ENCODE data around the gene HMCN1.

HMCN1 gene

DNA sequence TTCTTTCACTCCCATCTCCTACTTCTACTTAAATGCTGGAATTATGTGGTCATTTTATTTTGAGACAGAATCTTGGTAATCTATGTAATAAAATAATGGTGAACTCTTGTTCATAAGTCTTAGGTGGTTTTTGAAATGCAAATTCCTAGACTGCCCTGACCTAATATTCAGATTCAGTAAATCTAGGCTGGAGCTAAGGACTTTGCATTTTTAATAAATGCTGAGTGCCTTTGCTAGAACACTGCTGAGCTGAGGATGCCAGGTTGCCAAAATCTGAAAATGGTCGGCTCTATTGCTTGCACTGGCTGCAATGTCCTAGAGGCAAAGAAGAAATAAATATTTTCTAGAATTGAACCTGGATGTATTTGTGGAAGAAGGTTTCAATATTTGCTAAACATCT is 187.4 kb downstream of the HMCN1 start:
- TF ChIP-seq CTCF (IDR thresholded peaks at IDR 0.05) = no peak

DNA sequence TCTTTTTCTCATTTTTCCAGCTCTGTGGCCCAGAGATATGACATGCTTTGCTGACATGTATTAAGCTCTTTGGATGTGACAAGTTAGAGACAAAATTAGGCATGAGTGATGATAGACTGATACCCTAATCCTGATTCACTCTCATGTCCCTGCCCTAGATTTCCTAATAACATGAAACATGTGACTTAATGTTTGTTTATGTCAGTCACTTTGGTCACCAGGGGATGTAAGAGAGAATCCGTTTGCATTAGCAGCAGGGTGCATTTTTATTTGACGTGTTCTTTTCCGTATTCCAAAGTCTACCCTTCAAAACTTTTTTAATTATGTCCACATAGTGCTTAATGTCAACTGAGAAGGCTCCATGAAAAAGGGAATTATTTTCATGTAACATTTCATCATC is 192.4 kb downstream of the HMCN1 start:
- TF ChIP-seq CTCF (IDR thresholded peaks at IDR 0.05) = no peak

GRCh38 chr1:185929776-185930175 is 195.6 kb downstream of the HMCN1 start:
- TF ChIP-seq CTCF (IDR thresholded peaks at IDR 0.05) = no peak

DNA sequence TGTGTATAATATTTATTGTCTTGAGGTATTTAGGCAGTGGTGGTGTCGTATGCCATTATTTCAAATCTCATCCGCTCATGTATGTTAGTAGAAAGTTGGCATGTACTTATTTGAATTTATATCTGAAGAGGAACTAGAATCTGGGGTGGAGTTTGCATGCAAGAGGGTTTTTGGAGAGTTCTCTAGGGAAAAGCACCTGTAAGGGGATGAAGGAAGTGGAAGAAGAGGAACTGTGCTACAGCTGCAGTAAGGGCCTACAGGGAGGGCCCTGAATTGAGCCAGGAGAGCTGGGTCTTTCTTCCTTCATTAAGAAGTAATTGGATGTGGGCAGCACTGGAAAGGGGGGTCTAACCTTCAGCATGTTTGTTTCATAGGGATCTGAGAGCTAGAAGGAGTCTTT is 197.2 kb downstream of the HMCN1 start:
- TF ChIP-seq CTCF (IDR thresholded peaks at IDR 0.05) = no peak

DNA sequence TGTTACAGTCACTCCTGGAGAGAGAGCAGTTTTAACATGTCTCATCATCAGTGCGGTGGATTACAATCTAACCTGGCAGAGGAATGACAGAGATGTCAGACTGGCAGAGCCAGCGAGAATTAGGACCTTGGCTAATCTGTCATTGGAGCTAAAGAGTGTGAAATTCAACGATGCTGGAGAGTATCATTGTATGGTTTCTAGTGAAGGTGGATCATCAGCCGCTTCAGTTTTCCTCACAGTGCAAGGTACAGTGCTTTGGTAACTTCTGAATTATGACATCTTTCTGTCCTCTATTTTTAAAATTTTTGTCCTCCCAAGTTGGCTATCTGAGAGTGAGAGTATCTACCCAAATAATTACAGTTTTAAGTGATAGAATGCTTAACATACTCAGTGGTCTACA is 199.4 kb downstream of the HMCN1 start:
- no peak for TF ChIP-seq CTCF (IDR thresholded peaks at IDR 0.05)

DNA sequence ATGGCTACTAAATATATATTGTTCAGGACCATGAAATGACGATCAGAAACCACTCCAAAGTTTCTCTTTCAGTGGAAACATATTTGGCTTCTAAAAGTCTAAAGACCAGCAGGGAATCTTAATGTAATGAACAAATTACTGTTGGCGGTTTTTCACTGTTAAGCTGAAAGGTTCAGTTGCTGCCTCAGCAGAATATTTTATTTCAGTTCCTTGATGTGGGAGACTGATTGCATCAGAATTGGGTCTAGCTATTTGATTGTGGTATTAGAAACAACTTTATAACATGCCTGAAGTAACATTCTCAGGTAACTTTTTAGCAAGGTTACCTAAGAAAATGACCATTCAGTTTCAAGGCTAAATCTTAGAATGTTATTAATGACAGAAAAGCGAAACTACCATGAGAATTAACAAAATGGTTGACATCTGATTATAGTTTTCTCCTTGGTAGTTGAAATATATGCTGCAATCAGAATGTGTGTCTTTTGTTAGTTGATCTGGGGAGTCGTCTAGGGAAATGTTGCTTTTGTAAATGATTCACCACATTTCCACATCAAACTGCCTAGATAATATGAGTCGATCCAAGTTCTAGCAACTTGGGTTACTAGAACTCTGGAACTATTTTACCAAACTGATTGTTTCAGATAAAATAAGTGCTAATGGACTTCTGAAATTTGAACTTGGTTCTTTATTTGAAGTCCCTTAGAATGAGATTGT is 200.4 kb downstream of the HMCN1 start:
- no peak for TF ChIP-seq CTCF (IDR thresholded peaks at IDR 0.05)

- TF ChIP-seq CTCF (IDR thresholded peaks at IDR 0.05) = no peak
These were observed 201.2 kb downstream of the HMCN1 start for GRCh38 chr1:185935360-185935759.

DNA sequence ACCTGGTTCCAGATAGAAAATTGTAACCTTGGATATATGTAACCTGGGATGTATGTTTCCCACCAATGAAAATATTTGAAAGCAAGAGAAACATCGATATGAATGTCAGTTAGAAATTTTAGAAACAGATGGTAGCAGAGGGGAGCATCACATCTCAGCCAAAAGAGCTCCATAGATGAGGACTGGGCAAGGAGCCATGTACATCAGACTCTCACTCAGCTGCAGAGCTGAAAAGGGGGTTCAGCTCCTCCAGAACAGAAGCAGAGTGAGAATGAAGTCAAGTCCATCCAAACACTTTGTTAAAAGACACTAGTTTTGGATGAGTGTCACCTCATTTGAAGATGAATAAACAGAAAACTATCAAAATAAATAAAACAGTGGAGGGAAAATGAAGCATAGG is 202.4 kb downstream of the HMCN1 start:
- TF ChIP-seq CTCF (IDR thresholded peaks at IDR 0.05) = no peak
